Breast epithelium (tissue), 3 donors: ENCODE results near the gene PHACTR1.

Experiments used
- POLR2A ChIP-seq: fragments of 450-650 bp; IDR thresholded peaks from one replicate; pipeline ENCODE4 v1.6.1; 2016; ENCODE audit warnings: antibody characterized with exemption, mild to moderate bottlenecking, moderate library complexity
- POLR2AphosphoS5 ChIP-seq, 3 donors: sonication (generic); formaldehyde crosslinking; IDR thresholded peaks; one replicate each; pipeline ENCODE4 v1.6.1; 2017; ENCODE audit warnings: antibody characterized with exemption in 3 of 3
- TF ChIP-seq, protein P1 (sequence below), 3 donors: fragments of 450-650 bp; IDR thresholded peaks; one replicate each; pipeline ENCODE4 v1.5.1; 2016 to 2017; ENCODE audit warnings: antibody characterized with exemption in 3 of 3, mild to moderate bottlenecking in 3 of 3, moderate library complexity in 3 of 3

DNA sequence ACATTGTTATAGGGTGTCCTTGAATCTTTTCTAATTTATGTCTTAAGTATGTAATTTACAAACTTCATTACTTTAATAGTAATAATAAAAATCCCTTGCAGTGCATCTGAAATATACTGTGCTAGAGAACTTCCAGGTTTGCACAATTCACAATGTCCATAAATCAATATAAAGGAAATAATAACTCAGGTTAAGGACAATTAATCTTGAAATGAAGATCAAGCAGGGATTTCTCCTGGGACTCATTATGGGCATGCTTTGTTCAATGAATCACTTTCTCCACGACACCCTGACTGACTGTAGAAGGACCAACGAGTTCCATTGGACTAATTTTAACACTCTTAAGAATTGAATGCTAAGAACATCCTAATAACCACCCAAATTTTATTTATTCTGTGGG lies 110.0 kb downstream of the PHACTR1 start:
- TF ChIP-seq POLR2AphosphoS5 (IDR thresholded peaks at IDR 0.05) (no peak), POLR2A (no peak)
- TF ChIP-seq, protein P1, sequence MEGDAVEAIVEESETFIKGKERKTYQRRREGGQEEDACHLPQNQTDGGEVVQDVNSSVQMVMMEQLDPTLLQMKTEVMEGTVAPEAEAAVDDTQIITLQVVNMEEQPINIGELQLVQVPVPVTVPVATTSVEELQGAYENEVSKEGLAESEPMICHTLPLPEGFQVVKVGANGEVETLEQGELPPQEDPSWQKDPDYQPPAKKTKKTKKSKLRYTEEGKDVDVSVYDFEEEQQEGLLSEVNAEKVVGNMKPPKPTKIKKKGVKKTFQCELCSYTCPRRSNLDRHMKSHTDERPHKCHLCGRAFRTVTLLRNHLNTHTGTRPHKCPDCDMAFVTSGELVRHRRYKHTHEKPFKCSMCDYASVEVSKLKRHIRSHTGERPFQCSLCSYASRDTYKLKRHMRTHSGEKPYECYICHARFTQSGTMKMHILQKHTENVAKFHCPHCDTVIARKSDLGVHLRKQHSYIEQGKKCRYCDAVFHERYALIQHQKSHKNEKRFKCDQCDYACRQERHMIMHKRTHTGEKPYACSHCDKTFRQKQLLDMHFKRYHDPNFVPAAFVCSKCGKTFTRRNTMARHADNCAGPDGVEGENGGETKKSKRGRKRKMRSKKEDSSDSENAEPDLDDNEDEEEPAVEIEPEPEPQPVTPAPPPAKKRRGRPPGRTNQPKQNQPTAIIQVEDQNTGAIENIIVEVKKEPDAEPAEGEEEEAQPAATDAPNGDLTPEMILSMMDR (IDR thresholded peaks at IDR 0.05) = no peak
